Stimulated activated CD8-positive, alpha-beta memory T cell treated with anti-CD3 and anti-CD28 coated beads, Interleukin-15, amount 100 ng/mL, for 4 hours (primary cell): Measurements from ENCODE around the gene ARRB1.
A peak's percentile ranks its signal among the peaks of the same experiment; 100 is the strongest.

Experiments
- DNase-seq, 2 donors: peaks; one replicate each; pipeline ENCODE4 v3.0.0-alpha.2; 2020; ENCODE audit warnings: low read depth in 2 of 2

ARRB1 gene

DNA sequence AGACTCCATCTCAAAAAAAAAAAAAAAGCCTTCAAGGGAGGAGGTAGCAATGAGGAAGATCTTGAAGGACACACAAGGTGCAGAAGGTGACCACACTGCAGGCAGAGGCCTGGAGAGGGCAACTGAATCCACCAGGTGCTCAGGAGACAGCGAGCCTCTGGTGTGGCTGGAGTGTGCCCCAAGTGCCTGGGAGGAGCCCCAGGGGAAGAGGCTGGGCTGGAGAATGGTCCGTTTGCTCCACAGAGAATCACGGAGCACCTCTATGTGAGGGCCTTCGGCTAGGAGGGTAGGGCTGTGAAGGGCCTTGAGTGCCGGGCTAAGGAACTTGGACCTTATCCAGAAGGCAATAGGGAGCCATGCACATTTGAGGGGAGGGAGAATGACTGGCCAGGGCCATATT is 50.3 kb downstream of the ARRB1 start:
- no peak for DNase-seq

GRCh38 chr11:75298976-75299260 is 52.5 kb downstream of the ARRB1 start:
- DNase-seq: no peak

DNA sequence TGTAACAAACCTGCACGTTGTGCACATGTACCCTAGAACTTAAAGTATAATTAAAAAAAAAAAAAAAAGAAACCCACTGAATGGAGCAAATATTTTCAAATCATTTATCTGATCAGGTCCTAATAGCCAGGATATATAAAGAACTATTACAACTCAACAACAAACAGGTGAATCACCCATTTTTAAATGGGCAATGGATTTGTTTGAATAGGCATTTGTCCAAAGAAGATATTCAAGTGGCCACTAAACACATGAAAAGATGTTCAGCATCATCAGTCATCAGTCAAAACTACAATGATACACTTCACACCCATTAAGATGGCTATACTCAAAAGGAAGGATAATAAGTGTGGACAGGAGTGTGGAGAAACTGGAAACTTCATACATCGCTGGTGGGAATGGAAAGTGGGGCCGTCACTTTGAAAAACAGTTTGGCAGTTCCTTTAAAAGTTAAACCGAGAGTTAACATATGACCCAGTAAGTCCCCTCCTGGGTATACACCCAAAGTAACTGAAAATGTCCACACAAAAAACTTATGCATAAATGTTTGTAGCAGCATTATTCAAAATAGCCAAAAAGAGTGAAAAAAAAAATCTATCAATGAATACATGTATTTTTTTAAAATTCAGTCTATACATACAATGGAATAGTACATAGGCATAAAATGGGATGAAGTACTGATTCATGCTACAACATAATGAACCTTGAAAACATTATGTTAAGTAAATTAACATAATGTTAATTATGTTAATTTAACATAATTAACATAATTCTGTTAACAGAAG is 53.1 kb downstream of the ARRB1 start:
- DNase-seq: no peak

DNA sequence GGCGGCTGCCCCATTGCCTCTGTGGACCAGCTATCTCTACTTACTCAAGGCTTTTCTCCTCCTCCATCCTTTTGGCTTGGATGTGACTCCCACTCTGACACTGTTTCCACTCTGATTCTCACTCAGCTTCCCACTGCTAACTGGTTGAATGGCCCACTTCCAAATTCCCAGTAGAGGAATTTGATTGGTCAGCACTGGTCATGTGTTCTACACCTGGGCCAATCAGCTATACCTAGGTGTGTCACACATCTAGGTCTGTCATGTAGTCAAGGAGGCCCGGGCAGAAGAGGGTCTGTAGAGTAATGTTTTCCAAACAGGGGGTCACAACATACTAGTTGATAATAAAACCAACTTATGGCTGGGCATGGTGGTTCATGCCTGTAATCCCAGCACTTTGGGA is 57.6 kb downstream of the ARRB1 start:
- DNase-seq: no peak

GRCh38 chr11:75292943-75293342 is 58.5 kb downstream of the ARRB1 start:
- DNase-seq: no peak

DNA sequence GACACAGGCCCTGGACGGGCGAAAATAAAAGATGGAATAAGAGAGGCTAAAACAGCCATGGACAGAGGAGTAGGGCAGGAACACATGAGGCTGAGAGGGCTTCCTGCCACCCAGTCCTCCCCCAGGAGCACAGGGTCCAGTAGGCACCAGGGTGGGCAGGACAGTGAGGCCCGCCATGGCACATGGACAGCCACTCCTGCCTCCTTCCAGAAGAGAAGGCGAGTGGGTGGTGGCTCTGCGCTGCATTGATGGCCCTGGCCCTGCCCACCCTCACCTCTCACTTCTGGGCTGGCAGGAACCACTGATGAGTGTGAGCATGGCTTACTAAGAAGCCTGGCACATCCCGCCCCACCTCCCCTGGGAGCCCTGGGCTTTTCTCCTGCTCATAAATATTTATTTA is 59.7 kb downstream of the ARRB1 start:
- no peak for DNase-seq

- no peak for DNase-seq
Measured at GRCh38 chr11:75289919-75290318, 61.5 kb downstream of the ARRB1 start.

DNA sequence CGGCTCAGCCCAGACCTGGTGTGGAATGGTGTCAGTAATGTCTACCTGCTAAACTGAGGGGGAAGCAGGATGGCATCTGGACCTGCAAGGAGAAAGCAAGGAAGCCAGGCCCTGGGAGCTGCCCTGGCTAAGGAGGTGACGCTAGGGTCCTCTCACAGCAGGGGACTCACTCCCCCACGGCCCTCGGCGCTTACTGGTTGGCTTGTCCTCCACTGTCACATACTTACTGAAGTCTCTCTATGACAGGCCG is 62.0 kb downstream of the ARRB1 start:
- DNase-seq: no peak

DNA sequence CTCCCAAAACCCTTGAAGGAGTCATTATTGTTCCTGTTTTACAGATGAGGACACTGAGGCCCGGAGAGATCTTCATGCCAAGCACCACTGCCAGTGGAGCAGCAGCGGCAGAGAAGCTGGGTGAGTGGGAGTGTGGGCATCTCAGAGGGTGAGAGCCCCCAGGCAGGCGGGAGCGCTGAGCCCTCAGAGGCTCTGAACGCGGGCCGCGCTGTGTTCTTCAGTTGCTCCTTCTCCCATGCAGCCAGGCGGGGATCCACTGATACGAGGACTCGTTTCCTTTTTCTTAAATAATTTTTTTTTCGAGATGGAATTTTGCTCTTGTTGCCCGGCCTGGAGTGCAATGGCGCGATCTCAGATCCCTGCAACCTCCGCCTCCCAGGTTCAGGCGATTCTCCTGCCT is 63.9 kb downstream of the ARRB1 start:
- DNase-seq: no peak

- no peak for DNase-seq
Measured at GRCh38 chr11:75286826-75287465, 64.5 kb downstream of the ARRB1 start.

DNA sequence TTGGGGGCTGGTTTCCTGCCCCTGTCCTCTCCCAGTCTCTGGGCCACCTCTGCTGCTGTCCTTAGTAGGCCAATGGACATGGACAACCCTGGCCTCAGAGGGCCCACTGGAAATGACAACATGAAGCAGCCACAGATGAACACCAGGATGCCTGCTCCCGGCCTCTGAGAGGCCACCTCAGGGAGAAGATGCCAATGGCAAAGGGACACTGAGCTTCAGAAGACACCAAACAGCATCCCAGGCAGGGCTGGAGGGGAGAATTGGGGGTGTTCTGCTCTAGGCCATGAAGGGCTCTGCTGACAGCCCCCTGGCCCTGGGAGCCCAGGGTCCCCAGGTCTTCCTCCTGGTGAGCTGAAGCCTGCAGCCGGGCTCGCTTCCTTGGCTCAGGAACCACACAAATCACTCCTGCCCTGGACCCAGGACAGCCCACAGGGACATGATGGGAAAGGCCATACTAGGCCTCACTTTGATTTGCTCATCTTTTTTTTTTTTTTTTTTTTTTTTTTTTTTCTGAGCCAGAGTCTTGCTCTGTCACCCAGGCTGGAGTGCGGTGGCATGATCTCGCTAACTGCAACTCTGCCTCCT is 65.6 kb downstream of the ARRB1 start:
- no peak for DNase-seq

GRCh38 chr11:75283391-75283931 is 68.0 kb downstream of the ARRB1 start:
- no peak for DNase-seq

DNA sequence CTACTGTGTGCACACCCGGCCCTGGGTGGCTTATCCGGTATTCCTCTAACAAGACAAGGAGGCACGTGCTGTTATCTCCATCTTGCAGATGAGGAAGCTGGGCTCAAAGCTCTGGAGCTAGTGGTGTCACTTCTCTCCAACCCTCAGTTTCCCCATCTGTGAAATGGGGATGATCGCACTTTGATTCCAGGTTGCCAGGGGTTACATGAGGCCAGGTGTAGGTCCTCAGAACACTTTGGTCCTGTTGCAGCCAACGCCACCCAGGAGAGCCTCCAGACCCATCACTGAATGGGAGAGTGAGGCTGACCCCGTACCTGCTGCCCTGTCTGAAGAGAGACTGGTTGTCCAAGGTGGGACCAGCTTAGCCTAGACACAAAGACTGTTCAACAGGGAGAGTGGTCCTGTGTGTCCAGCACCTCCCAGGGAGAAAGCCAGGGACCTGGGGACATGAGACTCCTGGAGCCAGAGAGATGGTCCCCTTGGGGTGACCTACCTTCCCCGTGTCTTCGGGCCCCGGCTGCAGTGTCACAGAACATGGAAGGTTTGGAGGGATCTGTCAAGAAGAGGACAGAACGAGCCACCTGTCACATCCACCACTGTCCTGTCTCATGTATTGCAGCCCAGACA is 69.9 kb downstream of the ARRB1 start:
- DNase-seq: no peak

- no peak for DNase-seq
Measured at GRCh38 chr11:75280770-75281468, 70.5 kb downstream of the ARRB1 start.

GRCh38 chr11:75280227-75280701 is 71.2 kb downstream of the ARRB1 start:
- DNase-seq: peak; percentile 32 to 48

- DNase-seq: no peak
Measured at GRCh38 chr11:75279273-75279672, 72.2 kb downstream of the ARRB1 start.

DNA sequence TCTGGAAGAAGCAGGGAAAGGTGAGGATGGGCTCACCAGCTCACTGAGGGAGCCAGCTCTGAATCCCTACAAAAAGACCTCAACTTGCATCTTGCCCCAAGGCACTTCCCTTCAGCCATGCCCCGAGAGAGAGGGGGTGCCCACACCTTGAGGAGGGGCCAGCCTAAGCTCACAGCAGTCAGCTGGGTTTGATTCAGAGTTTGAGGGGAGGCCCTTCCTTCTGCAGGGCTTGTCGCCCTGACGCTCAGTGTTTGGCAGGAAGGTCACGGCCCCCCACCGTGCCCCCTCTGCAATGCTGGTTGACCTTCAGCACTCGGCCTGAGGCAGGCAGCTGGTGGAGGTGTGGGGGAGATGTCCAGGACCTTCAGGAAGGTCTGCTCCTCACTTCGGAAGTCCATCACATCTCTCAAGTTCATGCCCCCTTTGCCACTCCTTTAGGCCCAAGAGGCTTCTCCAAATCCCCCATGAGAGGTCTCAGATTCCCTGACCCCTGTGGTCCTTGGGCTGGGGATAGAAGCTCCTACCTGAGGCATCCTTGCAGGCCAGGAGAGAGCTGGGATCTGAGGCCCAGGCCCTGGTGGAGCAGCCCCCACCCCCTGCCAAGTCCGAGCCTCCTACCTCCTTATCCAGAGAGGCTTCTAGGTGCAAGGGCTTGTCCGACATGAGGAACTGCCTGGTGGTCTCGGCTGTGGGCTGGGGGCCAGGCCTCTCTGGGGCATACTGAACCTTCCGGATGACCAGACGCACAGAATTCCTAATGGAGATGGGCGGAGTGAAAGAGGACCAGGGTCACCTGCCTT is 73.3 kb downstream of the ARRB1 start:
- no peak for DNase-seq

- no peak for DNase-seq
Measured at GRCh38 chr11:75277211-75277805, 74.2 kb downstream of the ARRB1 start.

GRCh38 chr11:75276686-75277085 is 74.8 kb downstream of the ARRB1 start:
- DNase-seq: no peak

GRCh38 chr11:75276186-75276585 is 75.3 kb downstream of the ARRB1 start:
- DNase-seq: no peak

DNA sequence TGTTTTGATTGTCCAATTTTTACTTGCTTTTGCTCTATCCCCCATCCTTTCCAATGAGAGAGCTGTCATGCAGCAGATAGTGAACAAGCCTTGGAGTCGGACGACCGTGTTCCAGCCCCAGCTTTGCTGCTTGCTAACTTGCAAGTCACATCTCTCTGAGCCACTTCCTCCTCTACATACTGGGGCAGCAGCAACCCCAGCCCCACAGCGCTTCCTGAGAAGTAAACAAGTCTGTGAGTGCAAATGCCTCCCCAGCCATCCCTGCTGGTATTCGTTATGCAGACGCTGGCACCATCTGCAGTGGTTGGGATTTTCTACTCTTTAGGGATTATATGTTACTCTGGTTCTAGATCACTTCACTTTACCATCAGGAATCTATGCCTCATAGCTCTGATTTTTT is 75.9 kb downstream of the ARRB1 start:
- DNase-seq: peak; percentile 37 to 45
